OCI-LY7 (cell line): Measurements from ENCODE around the gene PPM1G.

Experiments
- EZH2phosphoT487 ChIP-seq: fragments of 200-600 bp; sonication (generic); IDR thresholded peaks from 2 replicates; pipeline ENCODE4 v1.6.1; 2018; ENCODE audit warnings: low read depth, borderline replicate concordance, mild to moderate bottlenecking, mixed run types, antibody characterized with exemption, low read length, moderate library complexity, mixed read lengths
- TF ChIP-seq, protein P1 (sequence below): fragments of 200-600 bp; sonication (generic); conservative IDR thresholded peaks from 2 replicates; pipeline ENCODE4 v1.5.1; 2014; ENCODE audit warnings: mild to moderate bottlenecking, antibody characterized with exemption, low read length, moderate library complexity, mixed read lengths

- TF ChIP-seq, protein P1, sequence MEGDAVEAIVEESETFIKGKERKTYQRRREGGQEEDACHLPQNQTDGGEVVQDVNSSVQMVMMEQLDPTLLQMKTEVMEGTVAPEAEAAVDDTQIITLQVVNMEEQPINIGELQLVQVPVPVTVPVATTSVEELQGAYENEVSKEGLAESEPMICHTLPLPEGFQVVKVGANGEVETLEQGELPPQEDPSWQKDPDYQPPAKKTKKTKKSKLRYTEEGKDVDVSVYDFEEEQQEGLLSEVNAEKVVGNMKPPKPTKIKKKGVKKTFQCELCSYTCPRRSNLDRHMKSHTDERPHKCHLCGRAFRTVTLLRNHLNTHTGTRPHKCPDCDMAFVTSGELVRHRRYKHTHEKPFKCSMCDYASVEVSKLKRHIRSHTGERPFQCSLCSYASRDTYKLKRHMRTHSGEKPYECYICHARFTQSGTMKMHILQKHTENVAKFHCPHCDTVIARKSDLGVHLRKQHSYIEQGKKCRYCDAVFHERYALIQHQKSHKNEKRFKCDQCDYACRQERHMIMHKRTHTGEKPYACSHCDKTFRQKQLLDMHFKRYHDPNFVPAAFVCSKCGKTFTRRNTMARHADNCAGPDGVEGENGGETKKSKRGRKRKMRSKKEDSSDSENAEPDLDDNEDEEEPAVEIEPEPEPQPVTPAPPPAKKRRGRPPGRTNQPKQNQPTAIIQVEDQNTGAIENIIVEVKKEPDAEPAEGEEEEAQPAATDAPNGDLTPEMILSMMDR, result no peak
- no peak for TF ChIP-seq EZH2phosphoT487
These were observed 32.0 kb upstream of the PPM1G start for GRCh38 chr2:27441226-27441926.
